ENCODE measurements around the gene ANKZF1. TPM values are rescaled to one million over a fixed set of nuclear protein-coding genes. Genes with fewer than 3 reads are reported as not detected.

Gene ANKZF1
- polyA plus RNA-seq, 1 of the 3 experiments (the other 2 are of a cell fraction): 22.3 TPM

- Histone ChIP-seq H3K9ac (peak within 1 kb of the TSS; percentile 87), H3K4me2 (peak within 1 kb of the TSS; percentile 95), H3K36me3 (replicated peaks in 1 of 2; ENCODE audit: control insufficient read depth in 1 of 2, insufficient read depth in 2 of 2, low read length in 1 of 2) (peaks cover 14 to 29% of the 10 kb centered on the region in 2 experiments), H3K4me1 (ENCODE audit: control insufficient read depth in 1 of 2, insufficient read depth in 2 of 2, low read depth in 1 of 2, low read length in 1 of 2) (peaks cover 22 to 24% of the 10 kb centered on the region in 2 experiments), H3K9me3 (no peaks in the 10 kb centered on the region), H3K9me2 (no peaks in the 10 kb centered on the region), H3F3A (replicated peaks; ENCODE audit: insufficient read depth) (peaks cover 18% of the 10 kb centered on the region), H3K79me2 (ENCODE audit: insufficient read depth) (peaks cover 9% of the 10 kb centered on the region; the same call in 1 of the 2 replicates), H3K27me3 (ENCODE audit: insufficient read depth) (no peaks in the 10 kb centered on the region), H4K20me1 (ENCODE audit: insufficient read depth) (no peaks in the 10 kb centered on the region), H3K27ac (ENCODE audit: low read depth in 2 of 2, low read length in 1 of 2) (peak within 1 kb of the TSS; percentile 88 to 91), H3K4me3 (ENCODE audit: low read depth in 2 of 2, low read length in 1 of 2) (peak within 1 kb of the TSS; percentile 69 to 82), H2AFZ (ENCODE audit: low read depth) (peak within 1 kb of the TSS; percentile 80)
- 2% methylated on average over 24 of the region's 65 CpGs for WGBS (ENCODE audit: low lambda C conversion rate)
- ChIA-PET POLR2A (interaction anchor here (0.7 to 1.7 kb wide), 8 partner anchors 9 to 109 kb away, joined by 3 to 6 read pairs (median 5); partner anchors contain the start of genes ABCB6 and CNPPD1), CTCF (interaction anchor here (0.8 to 15.4 kb wide), 12 partner anchors 11 to 299 kb away, joined by 3 to 312 read pairs (median 6); partner anchors contain the start of gene ABCB6)
- peak; percentile 99 for DNase-seq
- TF ChIP-seq EZH2phosphoT487 (IDR thresholded peaks at IDR 0.05; ENCODE audit: borderline replicate concordance, low read depth): no peak
- TF ChIP-seq ZBTB33 (IDR thresholded peaks at IDR 0.05; ENCODE audit: borderline replicate concordance, low read depth): no peak
- peak; percentile 57 to 64; a peak in 3 of 4 replicates for TF ChIP-seq EP300 (IDR thresholded peaks at IDR 0.05; ENCODE audit: borderline replicate concordance in 1 of 2, low read depth in 1 of 2, low read length in 1 of 2)
- TF ChIP-seq SIN3A (IDR thresholded peaks at IDR 0.05; ENCODE audit: borderline replicate concordance, low read depth, low read length): peak; percentile 91; the same call in 1 of the 2 replicates
- TF ChIP-seq, protein P1, sequence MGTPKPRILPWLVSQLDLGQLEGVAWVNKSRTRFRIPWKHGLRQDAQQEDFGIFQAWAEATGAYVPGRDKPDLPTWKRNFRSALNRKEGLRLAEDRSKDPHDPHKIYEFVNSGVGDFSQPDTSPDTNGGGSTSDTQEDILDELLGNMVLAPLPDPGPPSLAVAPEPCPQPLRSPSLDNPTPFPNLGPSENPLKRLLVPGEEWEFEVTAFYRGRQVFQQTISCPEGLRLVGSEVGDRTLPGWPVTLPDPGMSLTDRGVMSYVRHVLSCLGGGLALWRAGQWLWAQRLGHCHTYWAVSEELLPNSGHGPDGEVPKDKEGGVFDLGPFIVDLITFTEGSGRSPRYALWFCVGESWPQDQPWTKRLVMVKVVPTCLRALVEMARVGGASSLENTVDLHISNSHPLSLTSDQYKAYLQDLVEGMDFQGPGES (IDR thresholded peaks at IDR 0.05; ENCODE audit: low read depth, low read length): no peak
- peak; percentile 71 for TF ChIP-seq TAF1 (IDR thresholded peaks at IDR 0.05; ENCODE audit: borderline replicate concordance, low read depth, low read length)
- TF ChIP-seq, protein P2, sequence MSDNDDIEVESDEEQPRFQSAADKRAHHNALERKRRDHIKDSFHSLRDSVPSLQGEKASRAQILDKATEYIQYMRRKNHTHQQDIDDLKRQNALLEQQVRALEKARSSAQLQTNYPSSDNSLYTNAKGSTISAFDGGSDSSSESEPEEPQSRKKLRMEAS (IDR thresholded peaks at IDR 0.05; ENCODE audit: low read depth): peak; percentile 93
- no peak for TF ChIP-seq FOXJ3 (CRISPR knock-in tag; IDR thresholded peaks at IDR 0.05)
- TF ChIP-seq TCF12 (IDR thresholded peaks at IDR 0.05): peak; percentile 77
- peak; percentile 99 for TF ChIP-seq MEF2A (IDR thresholded peaks at IDR 0.05; ENCODE audit: borderline replicate concordance, low read depth)
- TF ChIP-seq POLR2AphosphoS5 (IDR thresholded peaks at IDR 0.05; ENCODE audit: low read depth, low read length): peak; percentile 73; the same call in 1 of the 2 replicates
- 0 out of 2 replicates have a peak, but pooled peaks have one; percentile 18 for TF ChIP-seq GABPA (IDR thresholded peaks at IDR 0.05; ENCODE audit: low read depth)
- TF ChIP-seq YY1 (IDR thresholded peaks at IDR 0.05; ENCODE audit: low read depth): peak; percentile 52; the same call in 1 of the 2 replicates
- TF ChIP-seq SMC3 (IDR thresholded peaks at IDR 0.05; ENCODE audit: low read depth, low read length): no peak
- TF ChIP-seq GATA2 (CRISPR knock-in tag; IDR thresholded peaks at IDR 0.05): no peak
- peak; percentile 46 for TF ChIP-seq CHD2 (IDR thresholded peaks at IDR 0.05; ENCODE audit: low read length, partially characterized antibody)
- no peak for TF ChIP-seq USF2 (IDR thresholded peaks at IDR 0.05; ENCODE audit: borderline replicate concordance, low read depth, low read length)
- TF ChIP-seq JUND (IDR thresholded peaks at IDR 0.05): 0 out of 2 replicates have a peak, but pooled peaks have one; percentile 53
- no peak for TF ChIP-seq TEAD4 (IDR thresholded peaks at IDR 0.05; ENCODE audit: borderline replicate concordance, insufficient read depth)
- TF ChIP-seq REST (IDR thresholded peaks at IDR 0.05; ENCODE audit: low read depth, low read length): no peak
- peak; percentile 75 for TF ChIP-seq NRF1 (IDR thresholded peaks at IDR 0.05; ENCODE audit: low read depth, low read length)
- TF ChIP-seq ELF1 (IDR thresholded peaks at IDR 0.05): peak; percentile 57; the same call in 1 of the 2 replicates
- no peak for TF ChIP-seq RCOR1 (IDR thresholded peaks at IDR 0.05; ENCODE audit: low read length)
These were observed 49.7 kb downstream of the ANKZF1 start, which contains the start of gene DNAJB2 for GRCh38 chr2:219279151-219279915. TSS of gene DNAJB2 (plus strand) at chr2:219279366. CDS start at chr2:219279834, 468 bp downstream.

All from SK-N-SH (cell line).